Thyroid gland (tissue), 4 donors: ENCODE results near the gene PLXNA4.

Experiments
- CTCF ChIP-seq, 6 experiments: fragments of 200-600 bp in 3 of 6; fragments of 450-650 bp in 3 of 6; sonication (generic) in 3 of 6; IDR thresholded peaks; one replicate each; pipeline ENCODE4 v1.5.1; 2016 to 2019; ENCODE audit warnings: antibody characterized with exemption in 6 of 6, mild to moderate bottlenecking in 2 of 6, inconsistent platforms in 1 of 6, moderate library complexity in 1 of 6
- POLR2A ChIP-seq, 2 donors: fragments of 450-650 bp; IDR thresholded peaks; one replicate each; pipeline ENCODE4 v1.6.1; 2017; ENCODE audit warnings: antibody characterized with exemption in 2 of 2, mild to moderate bottlenecking in 2 of 2, moderate library complexity in 1 of 2

- TF ChIP-seq CTCF (IDR thresholded peaks at IDR 0.05) (no peak), POLR2A (IDR thresholded peaks at IDR 0.05) (no peak)
Measured at GRCh38 chr7:132437730-132438129, 138.5 kb downstream of the PLXNA4 start.
